ENCODE data around the gene ACTL7B.
"Not testable (repeated sequence)": the region's sequence is repeated elsewhere in the genome, so short reads cannot be mapped to it uniquely, and the experiment has no call there.

Gene ACTL7B

DNA sequence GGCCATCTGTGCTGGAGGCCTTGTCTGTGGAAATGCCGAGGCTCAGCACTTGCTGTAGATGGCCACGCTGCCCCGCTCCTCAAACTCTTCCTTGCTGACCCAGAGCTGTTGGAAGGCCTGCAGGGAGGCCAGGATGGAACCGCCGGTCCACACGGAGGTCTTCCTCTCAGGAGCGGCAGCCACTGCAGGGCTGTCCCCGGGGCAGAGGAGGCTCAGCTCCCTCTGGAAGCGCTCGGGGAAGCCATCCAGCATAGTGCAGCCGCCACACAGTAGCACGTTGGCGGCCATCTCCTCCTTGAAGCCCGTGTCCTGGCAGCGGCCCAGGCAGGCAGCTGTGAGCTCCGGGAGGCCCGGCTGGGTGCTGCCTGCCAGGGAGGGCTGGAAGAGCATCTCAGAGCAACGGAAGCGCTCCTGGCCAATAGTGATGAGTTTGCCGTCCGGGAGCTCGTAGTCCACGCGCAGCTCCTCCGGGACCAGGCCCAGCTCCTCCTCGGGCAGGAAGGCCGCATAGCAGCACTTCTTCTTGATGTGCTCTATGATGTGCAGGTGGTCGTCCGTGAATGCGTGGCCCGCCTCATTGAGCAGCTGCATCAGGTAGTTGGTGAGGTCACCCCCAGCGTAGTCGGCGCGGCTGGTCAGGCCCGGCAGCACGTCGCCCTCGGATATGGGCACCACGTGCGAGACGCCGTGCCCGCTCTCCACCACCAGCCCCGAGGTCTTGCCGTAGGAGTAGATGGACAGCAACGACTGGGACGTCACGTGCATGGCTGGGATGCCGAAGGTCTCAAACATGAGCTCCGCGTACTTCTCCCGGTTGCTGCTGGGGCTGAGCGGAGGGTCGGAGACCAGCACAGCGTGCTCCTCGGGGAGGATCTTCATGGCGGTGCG is 901 bp downstream of the ACTL7B start:
- Histone ChIP-seq H3K27me3 (ENCODE audit: low read depth, low read length) (no peaks in the 10 kb centered on the region), H3K4me3 (ENCODE audit: low read depth in 1 of 2, low read length in 2 of 2) (no peak overlapping the region), H3K36me3 (ENCODE audit: control insufficient read depth in 1 of 2, insufficient read depth in 2 of 2, low read length in 2 of 2) (no peaks in the 10 kb centered on the region), H3K27ac (ENCODE audit: low read length) (no peak overlapping the region), H3K9me3 (ENCODE audit: control insufficient read depth in 1 of 2, low read length in 2 of 2) (no peaks in the 10 kb centered on the region), H3K4me1 (ENCODE audit: control insufficient read depth in 1 of 2, insufficient read depth in 2 of 2, low read length in 2 of 2) (no peaks in the 10 kb centered on the region)

DNA sequence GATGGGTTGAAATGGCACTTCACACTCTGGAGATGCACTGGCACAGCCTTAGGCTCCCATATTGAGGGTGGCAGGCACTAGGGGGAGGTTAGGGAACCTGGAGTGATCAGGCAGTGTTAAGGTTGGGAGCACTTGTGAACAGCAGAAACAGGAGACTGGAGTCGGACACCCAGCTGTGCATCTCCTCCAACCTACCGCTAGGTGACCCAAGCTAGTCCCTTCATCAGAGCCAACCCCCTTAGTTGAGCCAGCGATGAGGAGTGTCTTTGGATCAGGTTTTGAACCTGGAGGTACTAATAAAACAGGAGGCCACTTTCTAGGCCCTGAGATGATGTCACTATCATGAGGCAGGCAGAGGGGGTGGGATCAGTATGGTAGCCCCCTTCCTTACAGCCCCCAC is 1.7 kb downstream of the ACTL7B start:
- Histone ChIP-seq H3K27me3 (ENCODE audit: low read depth, low read length) (no peaks in the 10 kb centered on the region), H3K36me3 (ENCODE audit: control insufficient read depth in 1 of 2, insufficient read depth in 2 of 2, low read length in 2 of 2) (no peaks in the 10 kb centered on the region), H3K4me1 (ENCODE audit: control insufficient read depth in 1 of 2, insufficient read depth in 2 of 2, low read length in 2 of 2) (no peaks in the 10 kb centered on the region), H3K27ac (ENCODE audit: low read length) (no peak overlapping the region), H3K9me3 (ENCODE audit: control insufficient read depth in 1 of 2, low read length in 2 of 2) (no peaks in the 10 kb centered on the region), H3K4me3 (ENCODE audit: low read depth in 1 of 2, low read length in 2 of 2) (no peak overlapping the region)

DNA sequence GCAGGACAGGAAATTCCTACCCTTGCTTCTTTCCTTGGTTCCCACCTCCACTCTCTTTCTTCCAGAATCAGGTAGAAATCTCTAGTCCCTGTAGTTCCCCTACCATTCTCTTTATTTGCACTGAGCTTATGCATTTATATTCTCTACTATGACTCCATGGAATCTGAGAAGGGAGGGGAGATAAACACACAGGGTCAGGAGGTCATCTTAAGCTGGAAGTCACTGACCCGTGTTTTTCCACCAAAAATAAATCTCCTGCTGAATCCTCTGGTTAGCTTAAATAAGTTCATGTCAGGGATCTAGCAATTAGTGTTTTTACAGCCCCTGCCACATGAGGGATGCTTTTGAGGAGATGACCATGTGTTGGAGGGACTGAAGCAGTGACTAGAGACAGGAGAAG is 3.7 kb downstream of the ACTL7B start:
- no peaks in the 10 kb centered on the region for H3K4me1 ChIP-seq (ENCODE audit: control insufficient read depth in 1 of 2, insufficient read depth in 2 of 2, low read length in 2 of 2)
- H3K27ac ChIP-seq (ENCODE audit: low read length), result no peak overlapping the region
- H3K27me3 ChIP-seq (ENCODE audit: low read depth, low read length), result no peaks in the 10 kb centered on the region
- no peaks in the 10 kb centered on the region for H3K9me3 ChIP-seq (ENCODE audit: control insufficient read depth in 1 of 2, low read length in 2 of 2)
- no peaks in the 10 kb centered on the region for H3K36me3 ChIP-seq (ENCODE audit: control insufficient read depth in 1 of 2, insufficient read depth in 2 of 2, low read length in 2 of 2)
- H3K4me3 ChIP-seq (ENCODE audit: low read depth in 1 of 2, low read length in 2 of 2), result no peak overlapping the region

DNA sequence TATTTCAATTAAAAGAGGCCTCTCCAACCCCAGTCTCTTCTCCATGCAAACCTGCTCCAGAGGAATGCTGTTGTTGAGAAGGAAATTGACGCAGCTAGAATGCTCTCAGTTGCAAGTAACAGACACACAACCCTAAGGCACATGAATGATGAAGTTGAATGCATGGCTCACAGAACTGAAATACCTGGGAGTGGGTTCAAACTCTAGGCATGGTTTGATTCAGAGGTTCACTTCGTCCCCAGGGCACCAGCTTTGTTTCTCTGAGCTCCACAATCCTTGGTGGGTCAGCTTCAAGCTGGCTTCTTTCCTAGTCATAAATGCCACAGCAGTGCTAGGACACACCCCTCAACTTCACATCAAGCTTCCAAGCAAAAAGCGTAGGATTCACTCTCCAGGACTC is 4.6 kb downstream of the ACTL7B start:
- Histone ChIP-seq H3K27me3 (ENCODE audit: low read depth, low read length) (no peaks in the 10 kb centered on the region), H3K4me1 (ENCODE audit: control insufficient read depth in 1 of 2, insufficient read depth in 2 of 2, low read length in 2 of 2) (no peaks in the 10 kb centered on the region), H3K36me3 (ENCODE audit: control insufficient read depth in 1 of 2, insufficient read depth in 2 of 2, low read length in 2 of 2) (no peaks in the 10 kb centered on the region), H3K27ac (ENCODE audit: low read length) (no peak overlapping the region), H3K4me3 (ENCODE audit: low read depth in 1 of 2, low read length in 2 of 2) (no peak overlapping the region), H3K9me3 (ENCODE audit: control insufficient read depth in 1 of 2, low read length in 2 of 2) (no peaks in the 10 kb centered on the region)

DNA sequence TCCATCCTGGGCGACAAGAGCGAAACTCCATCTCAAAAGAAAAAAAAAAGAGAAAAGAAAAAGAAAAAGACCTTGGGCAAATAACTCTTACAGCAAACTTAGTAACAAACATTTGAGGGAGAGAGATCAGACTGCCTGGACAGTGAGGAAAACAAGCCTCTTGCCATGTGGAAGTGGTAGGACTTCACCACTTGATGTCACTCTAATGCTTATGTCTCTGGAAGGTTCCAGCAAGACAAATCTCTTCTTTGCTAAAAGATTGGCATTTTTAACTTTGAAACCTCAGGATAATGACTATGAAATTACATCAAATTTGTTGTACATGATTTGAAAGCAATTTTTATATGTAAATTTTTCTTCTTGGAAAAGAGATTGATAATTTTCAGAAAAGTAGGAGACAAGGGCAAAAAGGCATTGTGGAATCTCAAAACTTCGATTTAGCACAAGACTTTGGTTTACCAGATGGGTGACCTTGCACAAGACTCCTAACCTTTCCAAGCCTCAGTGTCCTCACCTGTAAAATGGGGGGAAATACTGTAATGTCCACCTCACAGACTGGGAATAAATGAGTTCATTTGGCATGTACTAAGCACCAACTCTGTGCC is 5.4 kb downstream of the ACTL7B start:
- Histone ChIP-seq H3K4me3 (ENCODE audit: low read depth in 1 of 2, low read length in 2 of 2) (no peak overlapping the region), H3K9me3 (ENCODE audit: control insufficient read depth in 1 of 2, low read length in 2 of 2) (no peaks in the 10 kb centered on the region), H3K36me3 (ENCODE audit: control insufficient read depth in 1 of 2, insufficient read depth in 2 of 2, low read length in 2 of 2) (no peaks in the 10 kb centered on the region), H3K4me1 (ENCODE audit: control insufficient read depth in 1 of 2, insufficient read depth in 2 of 2, low read length in 2 of 2) (no peaks in the 10 kb centered on the region), H3K27me3 (ENCODE audit: low read depth, low read length) (no peaks in the 10 kb centered on the region), H3K27ac (ENCODE audit: low read length) (no peak overlapping the region)

DNA sequence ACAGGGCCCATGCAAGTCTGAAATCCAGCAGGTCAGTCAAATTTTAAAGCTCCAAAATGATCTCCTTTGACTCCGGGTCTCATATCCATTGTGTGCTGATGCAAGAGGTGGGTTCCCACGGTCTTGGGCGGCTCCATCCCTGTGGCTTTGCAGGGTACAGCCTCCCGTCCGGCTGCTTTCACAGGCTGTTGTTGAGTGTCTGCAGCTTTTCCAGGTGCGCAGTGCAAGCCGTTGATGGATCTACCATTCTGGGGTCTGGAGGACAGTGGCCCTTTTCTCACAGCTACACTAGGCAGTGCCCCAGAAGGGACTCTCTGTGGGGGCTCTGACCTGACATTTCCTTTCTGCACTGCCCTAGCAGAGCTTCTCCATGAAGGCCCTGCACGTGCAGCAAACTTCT is 7.5 kb downstream of the ACTL7B start:
- not testable (repeated sequence) for H3K4me3 ChIP-seq (ENCODE audit: low read depth in 1 of 2, low read length in 2 of 2); H3K27me3 ChIP-seq (ENCODE audit: low read depth, low read length); H3K9me3 ChIP-seq (ENCODE audit: control insufficient read depth in 1 of 2, low read length in 2 of 2); H3K27ac ChIP-seq (ENCODE audit: low read length); H3K4me1 ChIP-seq (ENCODE audit: control insufficient read depth in 1 of 2, insufficient read depth in 2 of 2, low read length in 2 of 2); H3K36me3 ChIP-seq (ENCODE audit: control insufficient read depth in 1 of 2, insufficient read depth in 2 of 2, low read length in 2 of 2)

DNA sequence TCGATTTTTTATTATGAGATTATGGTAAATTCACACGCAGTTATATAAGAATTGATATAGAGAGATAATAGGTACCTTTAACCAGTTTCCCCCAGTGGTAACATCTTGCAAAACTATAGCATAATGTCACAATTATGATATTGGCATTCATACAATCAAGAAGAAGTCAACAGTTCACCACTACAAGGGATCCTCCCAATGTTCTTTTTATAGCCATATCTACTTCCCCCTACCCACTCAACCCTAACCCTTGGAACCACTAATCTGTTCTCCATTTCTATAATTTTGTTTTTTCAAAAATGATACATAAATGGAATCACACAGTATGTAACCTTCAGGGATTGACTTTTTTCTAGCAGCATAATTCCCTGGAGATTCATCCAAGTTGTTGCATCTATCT is 9.8 kb downstream of the ACTL7B start:
- Histone ChIP-seq H3K27ac (ENCODE audit: low read length) (no peak overlapping the region), H3K4me1 (ENCODE audit: control insufficient read depth in 1 of 2, insufficient read depth in 2 of 2, low read length in 2 of 2) (no peaks in the 10 kb centered on the region), H3K36me3 (ENCODE audit: control insufficient read depth in 1 of 2, insufficient read depth in 2 of 2, low read length in 2 of 2) (no peaks in the 10 kb centered on the region), H3K9me3 (ENCODE audit: control insufficient read depth in 1 of 2, low read length in 2 of 2) (no peaks in the 10 kb centered on the region), H3K4me3 (ENCODE audit: low read depth in 1 of 2, low read length in 2 of 2) (no peak overlapping the region), H3K27me3 (ENCODE audit: low read depth, low read length) (no peaks in the 10 kb centered on the region)

DNA sequence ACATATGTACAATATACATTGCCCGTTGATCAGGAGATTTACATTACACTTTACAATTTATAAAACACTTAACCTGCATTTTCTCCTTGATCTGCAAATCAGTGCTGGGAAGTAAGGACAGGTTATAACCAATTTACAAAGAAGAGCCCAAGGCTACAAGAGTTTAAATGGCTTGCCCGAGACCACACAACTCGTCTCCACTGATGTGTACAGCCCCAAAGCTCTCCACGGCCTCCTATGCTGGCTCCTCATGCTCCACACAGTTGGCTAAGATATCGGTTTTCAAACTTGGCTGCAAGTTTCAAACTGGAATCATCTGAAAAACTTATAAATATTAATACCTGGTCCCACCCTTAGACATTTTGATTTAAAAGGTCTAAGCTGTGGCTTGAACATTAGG is 10.3 kb downstream of the ACTL7B start:
- H3K4me1 ChIP-seq (ENCODE audit: control insufficient read depth in 1 of 2, insufficient read depth in 2 of 2, low read length in 2 of 2), result no peaks in the 10 kb centered on the region
- no peak overlapping the region for H3K4me3 ChIP-seq (ENCODE audit: low read depth in 1 of 2, low read length in 2 of 2)

DNA sequence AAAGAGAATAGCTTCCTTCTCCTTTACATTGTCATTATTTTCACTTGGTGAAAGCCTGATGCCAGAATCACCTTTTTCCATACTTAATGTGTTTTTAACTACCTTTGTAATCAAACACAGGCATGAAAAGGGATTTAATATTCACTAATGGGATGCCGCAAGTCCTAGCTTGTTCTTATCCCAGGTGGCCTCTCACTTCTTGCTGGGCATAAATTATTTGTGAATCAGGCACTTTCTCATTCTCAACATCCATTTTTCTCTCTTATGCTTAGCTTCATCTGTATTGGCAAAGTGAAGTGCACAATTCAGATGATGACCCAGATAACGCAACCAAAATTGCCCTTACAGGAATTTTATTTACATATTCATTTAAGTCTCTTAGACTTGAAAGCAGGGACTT is 10.9 kb downstream of the ACTL7B start:
- no peaks in the 10 kb centered on the region for H3K27me3 ChIP-seq (ENCODE audit: low read depth, low read length)
- no peak overlapping the region for H3K27ac ChIP-seq (ENCODE audit: low read length)
- H3K4me3 ChIP-seq (ENCODE audit: low read depth in 1 of 2, low read length in 2 of 2), result no peak overlapping the region
- H3K4me1 ChIP-seq (ENCODE audit: control insufficient read depth in 1 of 2, insufficient read depth in 2 of 2, low read length in 2 of 2), result no peaks in the 10 kb centered on the region
- no peaks in the 10 kb centered on the region for H3K36me3 ChIP-seq (ENCODE audit: control insufficient read depth in 1 of 2, insufficient read depth in 2 of 2, low read length in 2 of 2)
- no peaks in the 10 kb centered on the region for H3K9me3 ChIP-seq (ENCODE audit: control insufficient read depth in 1 of 2, low read length in 2 of 2)

More for the DNA sequence above, 10.3 kb downstream of the ACTL7B start:
- no peaks in the 10 kb centered on the region for H3K9me3 ChIP-seq (ENCODE audit: control insufficient read depth in 1 of 2, low read length in 2 of 2)
- no peak overlapping the region for H3K27ac ChIP-seq (ENCODE audit: low read length)
- H3K27me3 ChIP-seq (ENCODE audit: low read depth, low read length), result no peaks in the 10 kb centered on the region
- H3K36me3 ChIP-seq (ENCODE audit: control insufficient read depth in 1 of 2, insufficient read depth in 2 of 2, low read length in 2 of 2), result no peaks in the 10 kb centered on the region

DNA sequence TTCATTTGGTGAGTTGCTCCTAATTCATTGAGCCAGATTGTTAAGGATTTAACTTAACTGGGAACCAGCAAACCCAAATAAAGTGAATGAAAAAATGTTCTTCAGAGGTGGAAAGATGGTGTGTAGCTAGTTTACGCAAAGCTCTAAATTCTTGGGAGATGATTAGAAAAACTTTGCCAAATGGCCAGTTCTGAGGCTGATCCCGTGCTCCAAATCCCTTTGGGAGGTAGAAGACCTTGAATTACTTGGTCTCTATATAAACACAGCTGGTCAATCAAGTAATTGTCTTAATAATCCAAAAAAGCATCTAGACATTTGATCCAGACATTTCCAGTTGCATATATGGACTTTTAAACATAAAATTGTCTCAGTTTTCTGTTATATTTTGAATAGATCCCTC is 11.4 kb downstream of the ACTL7B start:
- H3K27me3 ChIP-seq (ENCODE audit: low read depth, low read length), result no peaks in the 10 kb centered on the region
- no peak overlapping the region for H3K4me3 ChIP-seq (ENCODE audit: low read depth in 1 of 2, low read length in 2 of 2)
- no peak overlapping the region for H3K27ac ChIP-seq (ENCODE audit: low read length)
- no peaks in the 10 kb centered on the region for H3K36me3 ChIP-seq (ENCODE audit: control insufficient read depth in 1 of 2, insufficient read depth in 2 of 2, low read length in 2 of 2)
- no peaks in the 10 kb centered on the region for H3K4me1 ChIP-seq (ENCODE audit: control insufficient read depth in 1 of 2, insufficient read depth in 2 of 2, low read length in 2 of 2)
- H3K9me3 ChIP-seq (ENCODE audit: control insufficient read depth in 1 of 2, low read length in 2 of 2), result no peaks in the 10 kb centered on the region

DNA sequence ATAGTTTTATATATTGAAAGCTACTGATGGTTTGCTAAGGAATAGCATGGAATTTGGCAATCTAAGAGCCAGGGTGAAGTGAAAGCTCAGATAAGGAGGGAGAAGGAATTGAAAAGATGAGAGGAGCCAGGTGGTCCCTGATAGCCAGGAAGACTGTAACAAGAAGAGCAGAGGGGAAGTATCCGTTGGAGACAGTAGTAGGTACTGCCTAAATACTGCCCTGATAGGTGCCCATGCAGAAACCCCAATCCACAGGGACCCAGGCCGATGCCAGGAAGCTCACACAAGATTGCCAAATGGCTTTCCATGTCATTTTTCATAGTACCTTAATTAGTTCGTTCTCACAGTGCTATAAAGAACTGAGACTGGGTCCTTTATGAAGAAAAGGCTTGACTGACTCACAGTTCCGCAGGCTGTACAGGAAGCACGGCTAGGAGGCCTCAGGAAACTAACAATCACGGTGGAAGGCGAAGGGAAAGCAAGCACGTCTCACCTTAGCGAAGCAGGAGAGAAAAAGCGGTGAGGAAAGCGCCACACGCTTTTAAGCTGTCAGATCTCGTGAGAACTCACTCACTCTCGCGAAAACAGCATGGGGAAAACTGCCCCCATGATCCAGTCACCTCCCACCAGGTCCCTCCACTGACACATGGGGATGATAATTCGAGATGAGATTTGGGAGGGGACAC is 13.0 kb downstream of the ACTL7B start:
- Histone ChIP-seq H3K4me1 (ENCODE audit: control insufficient read depth in 1 of 2, insufficient read depth in 2 of 2, low read length in 2 of 2) (no peaks in the 10 kb centered on the region), H3K27me3 (ENCODE audit: low read depth, low read length) (no peaks in the 10 kb centered on the region), H3K27ac (ENCODE audit: low read length) (no peak overlapping the region), H3K36me3 (ENCODE audit: control insufficient read depth in 1 of 2, insufficient read depth in 2 of 2, low read length in 2 of 2) (no peaks in the 10 kb centered on the region), H3K9me3 (ENCODE audit: control insufficient read depth in 1 of 2, low read length in 2 of 2) (no peaks in the 10 kb centered on the region), H3K4me3 (ENCODE audit: low read depth in 1 of 2, low read length in 2 of 2) (no peak overlapping the region)

All from muscle layer of duodenum (tissue), 2 donors.